HUES48 (cell line): ENCODE results near the gene CLSTN2.

Experiments
- H3K27ac ChIP-seq: one replicate; pipeline ENCODE4 v1.7.0; 2013; ENCODE audit warnings: low read depth, low read length, inconsistent platforms
- H3K27me3 ChIP-seq: 2 replicates; pipeline ENCODE4 v1.6.1; 2013; ENCODE audit warnings: mild to moderate bottlenecking, low read length; ENCODE audit not compliant: control insufficient read depth, insufficient read depth
- H3K36me3 ChIP-seq: 2 replicates; pipeline ENCODE4 v1.6.1; 2013; ENCODE audit warnings: low read length; ENCODE audit not compliant: control insufficient read depth, insufficient read depth
- H3K4me1 ChIP-seq: 2 replicates; pipeline ENCODE4 v1.6.1; 2013; ENCODE audit warnings: mild to moderate bottlenecking, low read length; ENCODE audit not compliant: control insufficient read depth, insufficient read depth
- H3K4me3 ChIP-seq: 2 replicates; pipeline ENCODE4 v1.5.1; 2013; ENCODE audit warnings: mild to moderate bottlenecking, low read depth, low read length
- H3K9ac ChIP-seq: 2 replicates; pipeline ENCODE4 v1.6.1; 2013; ENCODE audit warnings: mild to moderate bottlenecking, low read depth, low read length, moderate library complexity
- H3K9me3 ChIP-seq: 2 replicates; pipeline ENCODE4 v1.6.1; 2013; ENCODE audit warnings: low read length; ENCODE audit not compliant: control insufficient read depth, insufficient read depth

CLSTN2 gene

GRCh38 chr3:140545756-140546155 is 610.8 kb downstream of the CLSTN2 start:
- H3K9me3 ChIP-seq: no peaks in the 10 kb centered on the region
- H3K27ac ChIP-seq: no peak overlapping the region
- H3K36me3 ChIP-seq: no peaks in the 10 kb centered on the region
- no peak overlapping the region for H3K4me3 ChIP-seq
- no peaks in the 10 kb centered on the region for H3K4me1 ChIP-seq
- H3K27me3 ChIP-seq: no peaks in the 10 kb centered on the region
- H3K9ac ChIP-seq: no peak overlapping the region

- H3K27me3 ChIP-seq: no peaks in the 10 kb centered on the region
- H3K4me1 ChIP-seq: no peaks in the 10 kb centered on the region
- H3K36me3 ChIP-seq: no peaks in the 10 kb centered on the region
- H3K4me3 ChIP-seq: no peak overlapping the region
- no peaks in the 10 kb centered on the region for H3K9me3 ChIP-seq
- H3K27ac ChIP-seq: no peak overlapping the region
- H3K9ac ChIP-seq: no peak overlapping the region
These were observed 611.7 kb downstream of the CLSTN2 start for GRCh38 chr3:140546649-140547048.

GRCh38 chr3:140552403-140552802 is 617.4 kb downstream of the CLSTN2 start:
- no peaks in the 10 kb centered on the region for H3K36me3 ChIP-seq
- no peak overlapping the region for H3K9ac ChIP-seq
- H3K9me3 ChIP-seq: no peaks in the 10 kb centered on the region
- H3K4me3 ChIP-seq: no peak overlapping the region
- no peaks in the 10 kb centered on the region for H3K4me1 ChIP-seq
- no peak overlapping the region for H3K27ac ChIP-seq
- H3K27me3 ChIP-seq: no peaks in the 10 kb centered on the region

- no peak overlapping the region for H3K4me3 ChIP-seq
- H3K4me1 ChIP-seq: no peaks in the 10 kb centered on the region
- H3K9ac ChIP-seq: no peak overlapping the region
- H3K36me3 ChIP-seq: no peaks in the 10 kb centered on the region
- no peak overlapping the region for H3K27ac ChIP-seq
- H3K27me3 ChIP-seq: no peaks in the 10 kb centered on the region
- no peaks in the 10 kb centered on the region for H3K9me3 ChIP-seq
These were observed 617.9 kb downstream of the CLSTN2 start for GRCh38 chr3:140552898-140553297.

- no peaks in the 10 kb centered on the region for H3K36me3 ChIP-seq
- no peaks in the 10 kb centered on the region for H3K4me1 ChIP-seq
- H3K9ac ChIP-seq: no peak overlapping the region
- H3K4me3 ChIP-seq: no peak overlapping the region
- no peak overlapping the region for H3K27ac ChIP-seq
- no peaks in the 10 kb centered on the region for H3K27me3 ChIP-seq
- H3K9me3 ChIP-seq: no peaks in the 10 kb centered on the region
These were observed 618.6 kb downstream of the CLSTN2 start for GRCh38 chr3:140553591-140553990.

GRCh38 chr3:140555666-140556065 is 620.7 kb downstream of the CLSTN2 start:
- H3K9me3 ChIP-seq: no peaks in the 10 kb centered on the region
- H3K4me1 ChIP-seq: no peaks in the 10 kb centered on the region
- no peaks in the 10 kb centered on the region for H3K36me3 ChIP-seq
- no peaks in the 10 kb centered on the region for H3K27me3 ChIP-seq
- no peak overlapping the region for H3K27ac ChIP-seq
- no peak overlapping the region for H3K4me3 ChIP-seq
- H3K9ac ChIP-seq: no peak overlapping the region

GRCh38 chr3:140557476-140557875 is 622.5 kb downstream of the CLSTN2 start:
- Histone ChIP-seq H3K36me3 (no peaks in the 10 kb centered on the region), H3K4me3 (no peak overlapping the region), H3K27ac (no peak overlapping the region), H3K9me3 (no peaks in the 10 kb centered on the region), H3K4me1 (no peaks in the 10 kb centered on the region), H3K9ac (no peak overlapping the region), H3K27me3 (no peaks in the 10 kb centered on the region)

- Histone ChIP-seq H3K36me3 (no peaks in the 10 kb centered on the region), H3K9ac (no peak overlapping the region), H3K4me3 (no peak overlapping the region), H3K9me3 (no peaks in the 10 kb centered on the region), H3K27me3 (no peaks in the 10 kb centered on the region), H3K27ac (no peak overlapping the region), H3K4me1 (no peaks in the 10 kb centered on the region)
These were observed 624.6 kb downstream of the CLSTN2 start for GRCh38 chr3:140559546-140559945.

GRCh38 chr3:140563206-140563760 is 628.3 kb downstream of the CLSTN2 start:
- H3K27me3 ChIP-seq: no peaks in the 10 kb centered on the region
- no peak overlapping the region for H3K27ac ChIP-seq
- no peaks in the 10 kb centered on the region for H3K4me1 ChIP-seq
- H3K9me3 ChIP-seq: no peaks in the 10 kb centered on the region
- H3K9ac ChIP-seq: no peak overlapping the region
- no peaks in the 10 kb centered on the region for H3K36me3 ChIP-seq
- H3K4me3 ChIP-seq: no peak overlapping the region

- Histone ChIP-seq H3K9ac (no peak overlapping the region), H3K4me3 (no peak overlapping the region), H3K9me3 (no peaks in the 10 kb centered on the region), H3K27me3 (no peaks in the 10 kb centered on the region), H3K36me3 (no peaks in the 10 kb centered on the region), H3K27ac (no peak overlapping the region), H3K4me1 (no peaks in the 10 kb centered on the region)
These were observed 633.1 kb downstream of the CLSTN2 start for GRCh38 chr3:140568131-140568530.

- no peaks in the 10 kb centered on the region for H3K27me3 ChIP-seq
- no peaks in the 10 kb centered on the region for H3K4me1 ChIP-seq
- no peak overlapping the region for H3K9ac ChIP-seq
- no peak overlapping the region for H3K27ac ChIP-seq
- H3K4me3 ChIP-seq: no peak overlapping the region
- no peaks in the 10 kb centered on the region for H3K36me3 ChIP-seq
- H3K9me3 ChIP-seq: no peaks in the 10 kb centered on the region
These were observed 634.0 kb downstream of the CLSTN2 start for GRCh38 chr3:140568842-140569520.
